WTC11 (cell line): Measurements from ENCODE around the gene ZCCHC8.

Experiments
- CTCF ChIP-seq: fragments of 200-600 bp; IDR thresholded peaks from 2 replicates; pipeline ENCODE4 v1.8.0; 2022; ENCODE audit warnings: antibody characterized with exemption
- GABPB1 ChIP-seq: sonication (generic); formaldehyde crosslinking; IDR thresholded peaks from 2 replicates; pipeline ENCODE4 v1.8.1; 2023; ENCODE audit warnings: mild to moderate bottlenecking, missing genetic modification reagents
- NFYB ChIP-seq: sonication (generic); formaldehyde crosslinking; conservative IDR thresholded peaks from 2 replicates; pipeline ENCODE4 v1.8.0; 2022; ENCODE audit warnings: low read depth, missing genetic modification reagents
- STAT6 ChIP-seq: sonication (generic); formaldehyde crosslinking; conservative IDR thresholded peaks from 2 replicates; pipeline ENCODE4 v1.8.1; 2023; ENCODE audit warnings: mild to moderate bottlenecking, low read depth, missing genetic modification reagents, moderate library complexity
- USF2 ChIP-seq: sonication (generic); formaldehyde crosslinking; IDR thresholded peaks from 2 replicates; pipeline ENCODE4 v1.8.1; 2023; ENCODE audit warnings: mild to moderate bottlenecking, missing genetic modification reagents, moderate library complexity
- ZNF121 ChIP-seq: sonication (generic); formaldehyde crosslinking; IDR thresholded peaks from 2 replicates; pipeline ENCODE4 v1.8.0; 2023; ENCODE audit warnings: missing genetic modification reagents

DNA sequence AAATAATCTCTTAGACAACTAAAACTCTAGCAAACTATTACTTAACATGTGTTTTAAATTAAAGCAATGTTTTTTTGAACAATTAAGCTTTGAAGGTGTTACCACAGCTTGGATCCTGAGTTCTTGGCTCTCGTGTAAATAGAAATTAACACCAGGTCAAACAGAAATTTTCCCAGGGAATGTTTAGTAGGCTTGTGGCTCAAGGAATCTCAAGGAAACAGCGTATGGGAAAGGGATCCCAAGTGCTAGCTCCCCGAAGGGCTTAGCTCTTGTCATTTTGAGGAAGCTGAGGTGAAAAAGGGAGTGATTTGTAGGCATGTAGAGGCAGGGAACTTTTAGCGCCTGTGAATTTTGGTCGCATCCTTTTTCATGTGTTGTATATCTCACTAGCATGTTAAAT lies 37.8 kb upstream of the ZCCHC8 start:
- TF ChIP-seq CTCF, result no peak
- no peak for TF ChIP-seq ZNF121
- no peak for TF ChIP-seq STAT6 (CRISPR knock-in tag)
- TF ChIP-seq GABPB1 (CRISPR knock-in tag), result no peak
- no peak for TF ChIP-seq USF2 (CRISPR knock-in tag)
- no peak for TF ChIP-seq NFYB (CRISPR knock-in tag)
